ENCODE data around the gene SAPCD2.
"Not testable (repeated sequence)": the region's sequence is repeated elsewhere in the genome, so short reads cannot be mapped to it uniquely, and the experiment has no call there.

The SAPCD2 gene
- total RNA-seq: 0.44 to 10.4 (median 1.4) reads per million in 3 experiments

DNA sequence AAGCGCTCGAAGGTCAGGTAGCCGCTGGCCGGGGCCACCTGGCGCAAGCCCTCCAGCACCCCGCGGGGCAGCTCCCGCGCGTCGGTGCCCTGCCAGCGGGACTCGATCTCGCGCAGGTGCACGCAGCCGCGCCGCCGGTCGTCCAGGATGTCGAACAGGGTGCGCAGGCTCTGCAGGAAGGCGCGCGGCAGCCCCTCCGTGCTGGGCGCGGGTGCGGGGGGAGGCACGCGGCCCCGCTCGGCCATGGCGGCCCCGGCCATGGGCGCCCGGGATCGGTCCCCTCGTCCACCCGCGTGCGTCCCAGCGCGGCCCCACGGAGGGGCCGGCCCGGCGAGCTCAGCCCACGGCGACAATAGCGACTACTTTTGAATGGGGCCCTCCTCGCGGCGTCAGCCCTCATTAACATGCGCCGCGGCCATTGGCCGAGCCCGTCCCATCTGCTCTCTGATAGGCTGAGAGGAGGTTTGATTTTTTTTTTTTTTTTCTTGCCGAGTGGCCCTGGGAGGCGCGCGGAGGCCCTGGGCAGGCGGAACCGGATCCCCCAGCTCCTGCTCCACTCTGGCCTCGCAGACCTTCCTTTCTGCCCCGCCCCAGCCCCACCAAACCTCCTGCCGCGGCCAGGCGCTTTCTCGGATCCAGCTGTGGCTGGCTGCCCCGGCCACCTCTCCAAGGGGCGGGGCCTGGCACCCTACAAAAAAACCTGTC is at the start of gene SAPCD2:
Gene SAPCD2 (minus strand): TSS at position 357 of the 705 bp plus-strand sequence. CDS start 97 bp downstream, at position 260.
- DNase-seq: peak; percentile 85

DNA sequence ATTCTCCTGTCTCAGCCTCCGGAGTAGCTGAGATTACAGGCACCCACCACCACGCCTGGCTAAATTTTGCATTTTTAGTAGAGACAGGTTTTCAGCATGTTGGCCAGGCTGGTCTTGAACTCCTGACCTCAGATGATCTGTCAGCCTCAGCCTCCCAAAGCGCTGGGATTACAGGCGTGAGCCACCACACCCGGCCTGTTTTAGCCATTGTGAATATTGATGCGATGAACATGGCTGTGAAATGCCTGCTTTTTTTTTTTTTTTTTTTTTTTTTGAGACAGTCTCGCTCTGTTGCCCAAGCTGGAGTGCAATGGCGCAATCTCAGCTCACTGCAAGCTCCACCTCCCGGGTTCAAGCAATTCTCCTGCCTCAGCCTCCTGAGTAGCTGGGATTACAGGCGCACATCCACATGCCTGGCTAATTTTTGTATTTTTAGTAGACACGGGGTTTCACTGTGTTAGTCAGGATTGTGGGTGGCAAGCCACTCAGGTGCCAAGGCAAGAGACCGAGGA is 47.8 kb upstream of the SAPCD2 start:
- not testable (repeated sequence) for DNase-seq

DNA sequence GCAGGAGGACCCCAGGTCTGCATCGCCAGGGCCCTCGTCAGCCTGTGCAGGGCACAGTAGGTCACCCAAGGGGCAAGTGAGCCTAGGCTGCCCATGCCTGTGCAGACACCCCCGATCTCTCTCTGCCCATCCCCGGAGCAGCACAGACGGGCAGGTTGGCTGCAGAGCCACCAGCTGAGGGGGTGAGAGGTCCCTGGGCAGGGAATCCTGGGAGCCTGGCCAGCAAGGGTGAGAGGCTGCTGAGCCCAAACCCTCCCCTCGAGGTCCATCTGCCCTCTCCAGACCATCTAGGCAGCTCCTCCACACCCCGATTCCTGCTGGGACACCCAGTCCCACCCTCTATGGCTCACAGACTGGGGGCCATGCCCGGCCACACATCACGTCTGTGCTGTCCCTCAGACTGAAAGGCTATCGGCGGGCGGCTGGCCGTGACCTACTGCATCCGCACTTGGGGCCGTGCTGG is 46.9 kb upstream of the SAPCD2 start:
- no peak for DNase-seq

DNA sequence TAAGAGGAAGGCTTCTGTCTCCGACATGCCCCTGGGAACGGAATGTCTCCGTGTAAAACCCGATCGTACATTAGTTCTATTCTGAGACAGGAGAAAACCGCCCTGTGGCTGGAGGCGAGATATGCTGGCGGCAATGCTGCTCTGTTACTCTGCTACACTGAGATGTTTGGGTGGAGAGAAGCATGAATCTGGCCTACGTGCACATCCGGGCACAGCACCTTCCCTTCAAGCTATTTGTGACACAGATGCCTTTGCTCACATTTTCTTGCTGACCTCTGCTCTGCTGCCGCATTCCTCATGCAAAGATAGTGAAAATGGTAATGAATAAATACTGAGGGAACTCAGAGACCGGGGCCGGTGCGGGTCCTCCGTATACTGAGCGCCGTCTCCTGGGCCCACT is 46.4 kb upstream of the SAPCD2 start:
- DNase-seq: no peak

- no peak for DNase-seq
These were observed 45.7 kb upstream of the SAPCD2 start for GRCh38 chr9:137116027-137116507.

DNA sequence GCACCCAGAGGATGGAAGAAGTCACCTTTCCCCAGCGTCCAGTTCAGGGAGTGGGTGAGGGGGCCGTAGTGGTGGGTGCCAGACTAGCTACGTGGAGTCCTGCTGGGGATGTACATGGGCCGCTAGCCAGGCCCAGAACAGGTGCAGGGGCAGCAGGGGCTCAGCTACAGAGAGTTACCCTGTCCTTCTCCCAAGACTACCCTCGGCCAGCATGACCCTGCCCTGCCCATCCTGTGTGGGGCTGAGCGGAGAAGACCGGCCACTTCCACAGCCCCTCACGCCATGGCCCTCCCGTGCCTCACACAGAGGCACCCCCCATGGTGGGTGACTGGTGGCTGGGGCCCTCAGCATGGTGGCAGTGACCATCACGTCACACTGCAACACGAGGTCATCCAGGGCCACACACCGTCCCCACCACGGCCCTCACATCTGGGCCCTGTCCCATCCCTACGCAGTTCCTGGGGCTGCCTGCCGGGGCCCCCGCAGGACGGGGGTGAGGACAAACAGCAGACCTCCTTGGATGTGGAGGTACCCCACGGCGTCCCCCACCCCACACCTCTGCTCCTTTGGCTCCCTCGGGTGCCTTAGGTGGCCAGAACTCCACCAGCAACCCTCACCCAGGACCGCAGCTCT is 45.2 kb upstream of the SAPCD2 start:
- DNase-seq: no peak

GRCh38 chr9:137114613-137115393 is 44.4 kb upstream of the SAPCD2 start, which contains the start of gene DPP7:
Gene DPP7 (minus strand): TSS chr9:137114733. CDS start chr9:137114713, 20 bp downstream.
- peak; percentile 78 for DNase-seq

- no peak for DNase-seq
These were observed 43.9 kb upstream of the SAPCD2 start for GRCh38 chr9:137114220-137114612.

GRCh38 chr9:137113385-137114159 is 43.2 kb upstream of the SAPCD2 start:
- peak; percentile 21 for DNase-seq

- DNase-seq: no peak
These were observed 42.4 kb upstream of the SAPCD2 start for GRCh38 chr9:137112564-137113384.

DNA sequence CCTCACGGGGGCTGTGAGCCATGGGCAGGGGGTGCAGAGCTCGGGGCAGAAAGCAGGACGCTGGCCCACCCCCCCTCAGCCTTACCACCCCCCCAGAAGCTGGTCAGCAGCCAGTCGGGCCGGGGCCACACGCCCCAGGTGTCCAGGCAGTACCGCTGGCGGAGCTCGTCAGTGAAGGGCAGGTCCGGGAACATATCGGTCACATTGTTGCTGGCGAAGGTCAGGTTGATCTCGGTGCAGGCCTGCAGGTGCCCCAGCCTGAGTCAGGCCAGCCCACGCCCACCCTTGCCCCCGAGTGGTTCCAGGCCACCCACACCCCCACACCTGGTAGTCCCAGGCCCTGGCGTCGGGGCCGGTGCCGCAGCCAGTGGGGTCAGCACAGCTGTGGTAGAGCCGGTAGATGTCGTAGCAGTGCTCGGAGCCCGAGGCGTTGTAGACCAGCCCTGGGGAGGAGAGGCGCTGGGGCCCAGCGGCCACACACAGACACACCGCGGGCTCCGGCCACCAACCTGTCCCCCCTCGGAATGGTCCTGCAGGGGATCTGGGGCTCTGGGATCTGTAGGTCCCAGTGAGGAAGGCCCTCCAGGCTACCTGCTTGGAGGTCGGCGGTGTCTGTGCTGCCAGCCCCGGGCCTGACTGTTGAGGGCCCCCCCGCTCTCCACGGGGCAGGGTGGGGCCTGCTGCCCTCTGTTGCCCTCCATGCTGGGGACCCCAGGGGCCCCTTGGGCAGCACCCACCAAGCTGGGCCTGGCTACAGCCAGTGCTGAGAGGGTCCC is 41.6 kb upstream of the SAPCD2 start:
- DNase-seq: no peak

DNA sequence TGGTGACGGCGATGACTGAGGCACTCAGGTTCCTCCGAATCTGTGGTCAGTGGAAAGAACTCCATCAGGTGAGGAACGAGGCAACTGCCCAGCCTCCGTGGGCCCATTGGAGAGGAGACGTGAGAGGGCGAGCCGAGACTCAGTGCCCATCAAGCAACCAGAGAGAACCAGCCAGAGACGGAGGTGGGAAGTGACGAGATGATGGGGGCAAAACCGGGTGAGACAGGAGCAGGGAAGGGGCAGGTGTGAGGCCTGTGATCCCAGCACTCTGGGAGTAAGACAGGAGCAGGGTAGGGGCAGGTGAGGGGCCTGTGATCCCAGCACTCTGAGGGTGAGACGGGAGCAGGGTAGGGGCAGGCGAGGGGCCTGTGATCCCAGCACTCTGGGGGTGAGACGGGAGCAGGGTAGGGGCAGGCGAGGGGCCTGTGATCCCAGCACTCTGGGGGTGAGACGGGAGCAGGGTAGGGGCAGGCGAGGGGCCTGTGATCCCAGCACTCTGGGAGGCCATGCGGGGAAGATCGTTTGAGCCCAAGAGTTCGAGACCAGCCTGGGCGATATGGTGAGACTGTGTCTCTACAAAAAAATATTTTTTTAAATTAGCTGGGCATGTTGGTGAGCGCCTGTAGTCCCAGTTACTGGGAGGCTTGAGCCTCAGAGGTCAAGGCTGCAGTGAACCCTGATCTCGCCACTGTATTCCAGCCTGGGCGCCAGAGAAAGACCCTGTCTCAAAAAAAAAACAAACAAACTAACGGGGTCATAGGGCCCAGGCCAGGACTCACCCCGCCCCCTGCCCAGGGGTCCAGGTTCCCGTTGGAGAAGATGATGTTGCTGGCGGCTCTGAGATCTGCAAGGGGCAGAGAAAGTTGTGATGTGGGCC is 40.8 kb upstream of the SAPCD2 start:
- no peak for DNase-seq

GRCh38 chr9:137110147-137110910 is 40.0 kb upstream of the SAPCD2 start:
- no peak for DNase-seq

GRCh38 chr9:137109250-137110146 is 39.1 kb upstream of the SAPCD2 start:
- no peak for DNase-seq

DNA sequence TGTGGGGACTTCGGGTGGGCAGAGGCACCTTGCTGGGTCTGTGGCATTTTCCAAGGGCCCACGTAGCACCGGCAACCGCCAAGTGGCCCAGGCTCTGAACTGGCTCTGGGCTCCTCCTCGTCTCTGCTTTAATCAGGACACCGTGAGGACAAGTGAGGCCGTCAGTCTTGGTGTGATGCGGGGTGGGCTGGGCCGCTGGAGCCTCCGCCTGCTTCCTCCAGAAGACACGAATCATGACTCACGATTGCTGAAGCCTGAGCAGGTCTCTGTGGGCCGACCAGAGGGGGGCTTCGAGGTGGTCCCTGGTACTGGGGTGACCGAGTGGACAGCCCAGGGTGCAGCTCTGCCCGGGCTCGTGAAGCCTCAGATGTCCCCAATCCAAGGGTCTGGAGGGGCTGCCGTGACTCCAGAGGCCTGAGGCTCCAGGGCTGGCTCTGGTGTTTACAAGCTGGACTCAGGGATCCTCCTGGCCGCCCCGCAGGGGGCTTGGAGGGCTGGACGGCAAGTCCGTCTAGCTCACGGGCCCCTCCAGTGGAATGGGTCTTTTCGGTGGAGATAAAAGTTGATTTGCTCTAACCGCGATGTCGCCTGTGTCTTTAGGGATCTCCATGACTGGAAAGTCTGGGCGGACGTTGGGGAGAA is 38.4 kb upstream of the SAPCD2 start:
- no peak for DNase-seq

GRCh38 chr9:137107982-137108381 is 37.6 kb upstream of the SAPCD2 start:
- DNase-seq: no peak

Data from central memory CD4-positive, alpha-beta T cell (primary cell).